ENCODE data around the gene MRAP.
"Not testable (repeated sequence)": the region's sequence is repeated elsewhere in the genome, so short reads cannot be mapped to it uniquely, and the experiment has no call there.

Gene MRAP

DNA sequence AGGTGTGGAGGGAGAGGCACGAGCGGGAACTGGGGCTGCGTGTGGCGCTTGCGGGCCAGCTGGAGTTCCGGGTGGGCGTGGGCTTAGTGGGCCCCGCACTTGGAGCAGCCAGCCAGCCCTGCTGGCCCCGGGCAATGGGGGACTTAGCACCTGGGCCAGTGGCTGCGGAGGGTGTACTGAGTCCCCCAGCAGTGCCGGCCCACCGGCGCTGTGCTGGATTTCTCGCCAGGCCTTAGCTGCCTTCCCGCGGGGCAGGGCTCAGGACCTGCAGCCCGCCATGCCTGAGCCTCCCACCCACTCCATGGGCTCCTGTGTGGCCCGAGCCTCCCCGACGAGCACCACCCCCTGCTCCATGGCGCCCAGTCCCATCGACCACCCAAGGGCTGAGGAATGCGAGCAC is 33.3 kb upstream of the MRAP start:
- H3K27ac ChIP-seq (ENCODE audit: low read depth in 2 of 2, low read length in 2 of 2); H3K4me3 ChIP-seq (ENCODE audit: low read length in 2 of 2); H3K4me1 ChIP-seq (ENCODE audit: control insufficient read depth in 2 of 2, insufficient read depth in 2 of 2, low read length in 2 of 2); H3K9ac ChIP-seq (ENCODE audit: low read depth in 1 of 2, low read length in 2 of 2); H3K9me3 ChIP-seq (ENCODE audit: control insufficient read depth in 2 of 2, low read length in 2 of 2); H3K27me3 ChIP-seq (ENCODE audit: control insufficient read depth in 2 of 2, insufficient read depth in 2 of 2, low read length in 2 of 2): not testable (repeated sequence)
- peaks cover 0 to 20% of the 10 kb centered on the region in 2 donors for H3K36me3 ChIP-seq (ENCODE audit: control insufficient read depth in 2 of 2, insufficient read depth in 2 of 2, low read length in 2 of 2)

DNA sequence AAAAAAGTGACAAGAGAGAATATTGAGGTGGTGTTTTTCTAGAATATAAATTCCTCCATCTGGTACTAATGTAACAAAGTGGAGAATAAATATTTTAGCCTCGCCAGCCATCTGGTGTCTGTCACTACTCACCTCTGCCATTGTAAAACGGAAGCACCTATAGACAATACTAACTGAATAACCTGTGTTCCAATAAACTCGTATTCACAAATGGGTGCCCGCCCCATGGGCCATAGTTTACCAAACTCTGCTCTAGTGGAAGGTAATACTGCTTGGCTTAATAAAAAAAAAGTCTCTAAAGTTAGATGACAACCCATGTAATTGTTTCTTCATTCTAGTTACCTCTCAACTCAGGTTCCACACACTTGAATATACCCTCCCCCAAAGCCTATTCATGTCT is 27.9 kb upstream of the MRAP start:
- no peak overlapping the region for H3K4me3 ChIP-seq (ENCODE audit: low read length in 2 of 2)
- H3K27me3 ChIP-seq (ENCODE audit: control insufficient read depth in 2 of 2, insufficient read depth in 2 of 2, low read length in 2 of 2): no peaks in the 10 kb centered on the region
- H3K36me3 ChIP-seq (ENCODE audit: control insufficient read depth in 2 of 2, insufficient read depth in 2 of 2, low read length in 2 of 2): peaks cover 0 to 27% of the 10 kb centered on the region in 2 donors
- H3K9me3 ChIP-seq (ENCODE audit: control insufficient read depth in 2 of 2, low read length in 2 of 2): no peaks in the 10 kb centered on the region
- no peak overlapping the region for H3K9ac ChIP-seq (ENCODE audit: low read depth in 1 of 2, low read length in 2 of 2)
- H3K4me1 ChIP-seq (ENCODE audit: control insufficient read depth in 2 of 2, insufficient read depth in 2 of 2, low read length in 2 of 2): no peaks in the 10 kb centered on the region
- no peak overlapping the region for H3K27ac ChIP-seq (ENCODE audit: low read depth in 2 of 2, low read length in 2 of 2)

- H3K36me3 ChIP-seq (ENCODE audit: control insufficient read depth in 2 of 2, insufficient read depth in 2 of 2, low read length in 2 of 2): peaks cover 0 to 3% of the 10 kb centered on the region in 2 donors
- H3K9ac ChIP-seq (ENCODE audit: low read depth in 1 of 2, low read length in 2 of 2): no peak overlapping the region
- H3K9me3 ChIP-seq (ENCODE audit: control insufficient read depth in 2 of 2, low read length in 2 of 2): no peaks in the 10 kb centered on the region
- H3K27me3 ChIP-seq (ENCODE audit: control insufficient read depth in 2 of 2, insufficient read depth in 2 of 2, low read length in 2 of 2): no peaks in the 10 kb centered on the region
- no peak overlapping the region for H3K27ac ChIP-seq (ENCODE audit: low read depth in 2 of 2, low read length in 2 of 2)
- peaks cover 11 to 12% of the 10 kb centered on the region in 2 donors for H3K4me1 ChIP-seq (ENCODE audit: control insufficient read depth in 2 of 2, insufficient read depth in 2 of 2, low read length in 2 of 2)
- no peak overlapping the region for H3K4me3 ChIP-seq (ENCODE audit: low read length in 2 of 2)
Measured at GRCh38 chr21:32276671-32277070, 22.0 kb upstream of the MRAP start.

DNA sequence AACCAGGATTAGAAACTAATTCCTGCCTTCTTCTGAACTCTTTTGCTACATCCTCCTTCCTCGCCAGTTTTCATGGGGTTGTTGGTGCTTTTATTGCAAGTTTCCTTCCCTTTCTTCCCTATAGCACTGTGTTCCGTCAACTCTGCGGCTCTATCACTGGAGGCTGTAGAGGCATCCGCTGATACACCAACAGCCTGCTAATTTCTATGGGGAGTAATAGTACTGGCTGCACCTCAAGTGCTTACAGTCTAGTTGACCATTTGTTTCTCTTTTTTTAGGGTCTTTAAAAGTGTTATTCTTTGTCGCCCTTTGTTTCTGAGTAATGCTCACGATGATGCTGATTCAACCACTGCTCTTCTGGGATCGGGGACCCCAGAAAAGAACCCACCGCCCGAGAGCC is 20.6 kb upstream of the MRAP start:
- no peaks in the 10 kb centered on the region for H3K27me3 ChIP-seq (ENCODE audit: control insufficient read depth in 2 of 2, insufficient read depth in 2 of 2, low read length in 2 of 2)
- peak overlapping the region; percentile 96 for H3K4me3 ChIP-seq (ENCODE audit: low read length in 2 of 2)
- H3K4me1 ChIP-seq (ENCODE audit: control insufficient read depth in 2 of 2, insufficient read depth in 2 of 2, low read length in 2 of 2): peaks cover 11 to 12% of the 10 kb centered on the region in 2 donors
- peak overlapping the region; percentile 44 to 80 for H3K9ac ChIP-seq (ENCODE audit: low read depth in 1 of 2, low read length in 2 of 2)
- no peaks in the 10 kb centered on the region for H3K9me3 ChIP-seq (ENCODE audit: control insufficient read depth in 2 of 2, low read length in 2 of 2)
- H3K27ac ChIP-seq (ENCODE audit: low read depth in 2 of 2, low read length in 2 of 2): no peak overlapping the region
- H3K36me3 ChIP-seq (ENCODE audit: control insufficient read depth in 2 of 2, insufficient read depth in 2 of 2, low read length in 2 of 2): peaks cover 0 to 3% of the 10 kb centered on the region in 2 donors

DNA sequence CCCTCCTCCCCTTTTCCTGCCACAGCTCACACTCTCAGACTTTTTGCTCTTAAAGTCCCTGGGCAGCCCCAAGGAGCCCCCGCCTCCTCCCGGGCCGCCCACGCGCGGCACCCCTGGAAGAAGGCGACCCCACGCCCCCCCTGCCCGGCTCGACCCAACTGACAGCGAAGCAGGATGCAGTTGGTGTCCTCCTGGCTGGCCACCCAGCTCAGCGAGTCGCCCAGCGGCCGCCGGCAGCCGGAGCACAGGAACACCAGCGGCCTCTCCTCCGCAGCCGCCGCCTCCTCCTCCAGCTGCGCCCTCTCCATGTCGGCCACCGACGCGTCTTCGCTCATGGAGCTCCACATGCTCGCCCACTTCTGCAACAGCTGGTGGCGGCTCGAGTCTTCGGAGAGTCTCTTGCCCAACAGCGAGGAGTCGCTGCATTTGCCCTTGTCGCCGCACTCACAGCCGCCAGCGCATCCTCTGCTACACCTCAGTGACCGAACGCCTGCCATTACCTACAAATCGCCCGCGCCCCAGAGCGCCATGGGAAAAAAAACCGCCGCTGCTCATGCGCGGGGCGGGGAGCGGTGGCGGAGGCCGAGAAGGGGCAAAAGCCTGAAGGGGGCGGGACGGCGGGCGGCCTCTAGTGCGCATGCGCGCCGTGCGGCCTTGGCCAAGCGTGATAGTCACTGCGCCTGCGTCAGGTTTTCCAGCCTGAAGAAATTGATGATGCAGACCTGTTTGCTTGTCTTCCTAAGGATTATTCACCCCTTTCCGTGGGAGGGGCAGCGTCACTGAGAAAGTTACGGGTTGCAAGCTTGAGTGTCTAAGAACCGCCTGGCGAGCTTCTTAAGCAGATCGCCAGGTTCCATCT is 19.9 kb upstream of the MRAP start, which contains the start of gene MIS18A:
MIS18A (minus strand) TSS at position 532 of the 859 bp plus-strand sequence; CDS start at position 497, 35 bp downstream.
- no peaks in the 10 kb centered on the region for H3K27me3 ChIP-seq (ENCODE audit: control insufficient read depth in 2 of 2, insufficient read depth in 2 of 2, low read length in 2 of 2)
- H3K9me3 ChIP-seq (ENCODE audit: control insufficient read depth in 2 of 2, low read length in 2 of 2): no peaks in the 10 kb centered on the region
- peak within 1 kb of the TSS; percentile 80 to 85 for H3K9ac ChIP-seq (ENCODE audit: low read depth in 1 of 2, low read length in 2 of 2)
- H3K27ac ChIP-seq (ENCODE audit: low read depth in 2 of 2, low read length in 2 of 2): peak within 1 kb of the TSS; percentile 39 to 61
- H3K4me1 ChIP-seq (ENCODE audit: control insufficient read depth in 2 of 2, insufficient read depth in 2 of 2, low read length in 2 of 2): peaks cover 11 to 12% of the 10 kb centered on the region in 2 donors
- H3K36me3 ChIP-seq (ENCODE audit: control insufficient read depth in 2 of 2, insufficient read depth in 2 of 2, low read length in 2 of 2): peaks cover 0 to 2% of the 10 kb centered on the region in 2 donors
- peak within 1 kb of the TSS; percentile 96 for H3K4me3 ChIP-seq (ENCODE audit: low read length in 2 of 2)

DNA sequence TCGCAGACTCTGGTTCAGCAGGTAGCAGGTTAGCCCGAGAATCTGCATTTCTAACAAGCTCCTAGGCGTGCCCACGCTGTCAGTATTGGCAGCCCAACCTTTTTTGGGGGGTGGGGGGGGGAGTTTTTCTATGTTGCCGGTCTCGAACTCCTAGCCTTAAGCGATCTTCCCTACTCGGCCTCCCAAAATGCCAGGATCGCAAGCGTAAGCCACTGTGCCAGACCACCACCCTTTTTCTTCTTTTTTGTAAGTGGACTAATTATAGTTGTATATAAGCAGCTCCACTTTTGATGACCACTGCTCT is 19.3 kb upstream of the MRAP start:
- peak overlapping the region; percentile 6 to 61 for H3K27ac ChIP-seq (ENCODE audit: low read depth in 2 of 2, low read length in 2 of 2)
- no peaks in the 10 kb centered on the region for H3K9me3 ChIP-seq (ENCODE audit: control insufficient read depth in 2 of 2, low read length in 2 of 2)
- H3K36me3 ChIP-seq (ENCODE audit: control insufficient read depth in 2 of 2, insufficient read depth in 2 of 2, low read length in 2 of 2): no peaks in the 10 kb centered on the region

DNA sequence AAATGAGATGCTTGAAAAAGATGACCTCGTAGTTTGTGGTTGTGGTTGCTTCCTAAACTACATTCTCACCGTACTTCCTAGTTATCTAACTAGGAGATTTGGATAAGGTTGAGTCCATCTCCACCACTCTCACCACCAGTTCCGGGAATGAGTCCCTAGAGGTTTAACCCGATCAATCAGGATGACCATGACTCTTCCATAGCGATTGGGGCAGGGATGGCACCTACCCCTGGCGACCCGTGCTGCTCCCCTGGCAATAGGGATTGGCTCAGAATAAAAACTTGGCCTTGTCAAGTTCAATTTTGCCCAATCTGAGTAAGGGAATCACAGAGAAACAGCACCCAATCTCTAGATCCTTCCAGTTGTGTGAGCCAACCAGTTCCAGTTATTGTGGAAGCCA is 17.1 kb upstream of the MRAP start:
- Histone ChIP-seq H3K36me3 (ENCODE audit: control insufficient read depth in 2 of 2, insufficient read depth in 2 of 2, low read length in 2 of 2) (no peaks in the 10 kb centered on the region), H3K27me3 (ENCODE audit: control insufficient read depth in 2 of 2, insufficient read depth in 2 of 2, low read length in 2 of 2) (no peaks in the 10 kb centered on the region), H3K4me3 (ENCODE audit: low read length in 2 of 2) (no peak overlapping the region), H3K4me1 (ENCODE audit: control insufficient read depth in 2 of 2, insufficient read depth in 2 of 2, low read length in 2 of 2) (peaks cover 11 to 12% of the 10 kb centered on the region in 2 donors), H3K27ac (ENCODE audit: low read depth in 2 of 2, low read length in 2 of 2) (no peak overlapping the region), H3K9me3 (ENCODE audit: control insufficient read depth in 2 of 2, low read length in 2 of 2) (no peaks in the 10 kb centered on the region), H3K9ac (ENCODE audit: low read depth in 1 of 2, low read length in 2 of 2) (no peak overlapping the region)

More for the DNA sequence above, 19.3 kb upstream of the MRAP start:
- no peaks in the 10 kb centered on the region for H3K27me3 ChIP-seq (ENCODE audit: control insufficient read depth in 2 of 2, insufficient read depth in 2 of 2, low read length in 2 of 2)
- peak overlapping the region; percentile 77 to 85 for H3K9ac ChIP-seq (ENCODE audit: low read depth in 1 of 2, low read length in 2 of 2)
- peak overlapping the region; percentile 96 for H3K4me3 ChIP-seq (ENCODE audit: low read length in 2 of 2)
- H3K4me1 ChIP-seq (ENCODE audit: control insufficient read depth in 2 of 2, insufficient read depth in 2 of 2, low read length in 2 of 2): peaks cover 11 to 12% of the 10 kb centered on the region in 2 donors

GRCh38 chr21:32282992-32283391 is 15.7 kb upstream of the MRAP start:
- Histone ChIP-seq H3K27me3 (ENCODE audit: control insufficient read depth in 2 of 2, insufficient read depth in 2 of 2, low read length in 2 of 2) (no peaks in the 10 kb centered on the region), H3K36me3 (ENCODE audit: control insufficient read depth in 2 of 2, insufficient read depth in 2 of 2, low read length in 2 of 2) (no peaks in the 10 kb centered on the region), H3K9ac (ENCODE audit: low read depth in 1 of 2, low read length in 2 of 2) (no peak overlapping the region), H3K9me3 (ENCODE audit: control insufficient read depth in 2 of 2, low read length in 2 of 2) (no peaks in the 10 kb centered on the region), H3K4me3 (ENCODE audit: low read length in 2 of 2) (no peak overlapping the region), H3K27ac (ENCODE audit: low read depth in 2 of 2, low read length in 2 of 2) (no peak overlapping the region), H3K4me1 (ENCODE audit: control insufficient read depth in 2 of 2, insufficient read depth in 2 of 2, low read length in 2 of 2) (peaks cover 10% of the 10 kb centered on the region in 2 donors)

DNA sequence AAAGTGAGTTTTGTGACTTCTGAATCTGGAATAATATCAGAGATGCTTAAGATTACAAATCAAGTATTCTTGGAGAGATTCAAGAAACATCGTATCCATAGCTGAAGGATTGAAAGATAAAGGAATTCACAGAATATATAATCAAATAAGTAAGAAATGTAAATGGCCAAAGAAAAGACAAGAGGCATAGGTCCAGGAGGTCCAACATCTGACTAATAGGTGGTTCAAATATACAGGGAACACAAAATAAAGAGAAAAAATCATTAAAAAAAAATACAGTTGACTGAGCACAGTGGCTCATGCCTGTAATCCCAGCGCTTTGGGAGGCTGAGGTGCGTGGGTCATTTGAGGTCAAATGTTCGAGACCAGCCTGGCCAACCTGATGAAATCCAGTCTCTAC is 13.2 kb upstream of the MRAP start:
- no peaks in the 10 kb centered on the region for H3K4me1 ChIP-seq (ENCODE audit: control insufficient read depth in 2 of 2, insufficient read depth in 2 of 2, low read length in 2 of 2)
- no peaks in the 10 kb centered on the region for H3K36me3 ChIP-seq (ENCODE audit: control insufficient read depth in 2 of 2, insufficient read depth in 2 of 2, low read length in 2 of 2)
- H3K27me3 ChIP-seq (ENCODE audit: control insufficient read depth in 2 of 2, insufficient read depth in 2 of 2, low read length in 2 of 2): no peaks in the 10 kb centered on the region
- H3K9ac ChIP-seq (ENCODE audit: low read depth in 1 of 2, low read length in 2 of 2): no peak overlapping the region
- no peaks in the 10 kb centered on the region for H3K9me3 ChIP-seq (ENCODE audit: control insufficient read depth in 2 of 2, low read length in 2 of 2)
- no peak overlapping the region for H3K27ac ChIP-seq (ENCODE audit: low read depth in 2 of 2, low read length in 2 of 2)
- no peak overlapping the region for H3K4me3 ChIP-seq (ENCODE audit: low read length in 2 of 2)

GRCh38 chr21:32297449-32297848 is 1.2 kb upstream of the MRAP start:
- H3K9me3 ChIP-seq (ENCODE audit: control insufficient read depth in 2 of 2, low read length in 2 of 2): no peaks in the 10 kb centered on the region
- no peak overlapping the region for H3K9ac ChIP-seq (ENCODE audit: low read depth in 1 of 2, low read length in 2 of 2)
- no peak overlapping the region for H3K4me3 ChIP-seq (ENCODE audit: low read length in 2 of 2)
- no peak overlapping the region for H3K27ac ChIP-seq (ENCODE audit: low read depth in 2 of 2, low read length in 2 of 2)
- no peaks in the 10 kb centered on the region for H3K27me3 ChIP-seq (ENCODE audit: control insufficient read depth in 2 of 2, insufficient read depth in 2 of 2, low read length in 2 of 2)
- no peaks in the 10 kb centered on the region for H3K36me3 ChIP-seq (ENCODE audit: control insufficient read depth in 2 of 2, insufficient read depth in 2 of 2, low read length in 2 of 2)
- no peaks in the 10 kb centered on the region for H3K4me1 ChIP-seq (ENCODE audit: control insufficient read depth in 2 of 2, insufficient read depth in 2 of 2, low read length in 2 of 2)

All from mucosa of rectum (tissue), 2 donors.